ENCODE measurements around the gene PCDHGA12. TPM values are rescaled to one million over a fixed set of nuclear protein-coding genes. Genes with fewer than 3 reads are reported as not detected.
A peak's percentile ranks its signal among the peaks of the same experiment; 100 is the strongest.

Gene PCDHGA12
- total and polyA plus RNA-seq, 10 of the 15 experiments (the other 5 are each of a cell fraction or from before 2014, with no cell fraction given) = 0.04 to 0.79 (median 0.36) TPM; not detected in 2

GRCh38 chr5:141475625-141476131 lies 45.4 kb downstream of the PCDHGA12 start, which contains the start of gene PCDHGC3 (continued):
- TF ChIP-seq TCF7 (IDR thresholded peaks at IDR 0.05; ENCODE audit: borderline replicate concordance) = no peak
- no peak for TF ChIP-seq POLR2A (IDR thresholded peaks at IDR 0.05; ENCODE audit: low read depth, low read length)
- TF ChIP-seq CHD1 (IDR thresholded peaks at IDR 0.05; ENCODE audit: low read depth, low read length) = no peak
- TF ChIP-seq E2F4 (IDR thresholded peaks at IDR 0.05; ENCODE audit: low read depth, low read length) = no peak
- TF ChIP-seq KDM1A (IDR thresholded peaks at IDR 0.05; ENCODE audit: borderline replicate concordance) = no peak
- no peak for TF ChIP-seq RUNX3 (IDR thresholded peaks at IDR 0.05; ENCODE audit: low read length)
- no peak for TF ChIP-seq EP300 (IDR thresholded peaks at IDR 0.05; ENCODE audit: borderline replicate concordance in 1 of 2, control insufficient read depth in 1 of 2, low read depth in 2 of 2, low read length in 2 of 2)
- no peak for TF ChIP-seq HDAC2 (IDR thresholded peaks at IDR 0.05)
- no peak for TF ChIP-seq HDAC6 (IDR thresholded peaks at IDR 0.05; ENCODE audit: unreplicated experiment)
- TF ChIP-seq TCF3 (IDR thresholded peaks at IDR 0.05; ENCODE audit: borderline replicate concordance, insufficient read depth, low read depth, low read length) = no peak
- TF ChIP-seq, protein P1, sequence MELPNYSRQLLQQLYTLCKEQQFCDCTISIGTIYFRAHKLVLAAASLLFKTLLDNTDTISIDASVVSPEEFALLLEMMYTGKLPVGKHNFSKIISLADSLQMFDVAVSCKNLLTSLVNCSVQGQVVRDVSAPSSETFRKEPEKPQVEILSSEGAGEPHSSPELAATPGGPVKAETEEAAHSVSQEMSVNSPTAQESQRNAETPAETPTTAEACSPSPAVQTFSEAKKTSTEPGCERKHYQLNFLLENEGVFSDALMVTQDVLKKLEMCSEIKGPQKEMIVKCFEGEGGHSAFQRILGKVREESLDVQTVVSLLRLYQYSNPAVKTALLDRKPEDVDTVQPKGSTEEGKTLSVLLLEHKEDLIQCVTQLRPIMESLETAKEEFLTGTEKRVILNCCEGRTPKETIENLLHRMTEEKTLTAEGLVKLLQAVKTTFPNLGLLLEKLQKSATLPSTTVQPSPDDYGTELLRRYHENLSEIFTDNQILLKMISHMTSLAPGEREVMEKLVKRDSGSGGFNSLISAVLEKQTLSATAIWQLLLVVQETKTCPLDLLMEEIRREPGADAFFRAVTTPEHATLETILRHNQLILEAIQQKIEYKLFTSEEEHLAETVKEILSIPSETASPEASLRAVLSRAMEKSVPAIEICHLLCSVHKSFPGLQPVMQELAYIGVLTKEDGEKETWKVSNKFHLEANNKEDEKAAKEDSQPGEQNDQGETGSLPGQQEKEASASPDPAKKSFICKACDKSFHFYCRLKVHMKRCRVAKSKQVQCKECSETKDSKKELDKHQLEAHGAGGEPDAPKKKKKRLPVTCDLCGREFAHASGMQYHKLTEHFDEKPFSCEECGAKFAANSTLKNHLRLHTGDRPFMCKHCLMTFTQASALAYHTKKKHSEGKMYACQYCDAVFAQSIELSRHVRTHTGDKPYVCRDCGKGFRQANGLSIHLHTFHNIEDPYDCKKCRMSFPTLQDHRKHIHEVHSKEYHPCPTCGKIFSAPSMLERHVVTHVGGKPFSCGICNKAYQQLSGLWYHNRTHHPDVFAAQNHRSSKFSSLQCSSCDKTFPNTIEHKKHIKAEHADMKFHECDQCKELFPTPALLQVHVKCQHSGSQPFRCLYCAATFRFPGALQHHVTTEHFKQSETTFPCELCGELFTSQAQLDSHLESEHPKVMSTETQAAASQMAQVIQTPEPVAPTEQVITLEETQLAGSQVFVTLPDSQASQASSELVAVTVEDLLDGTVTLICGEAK (IDR thresholded peaks at IDR 0.05; ENCODE audit: borderline replicate concordance) = no peak
- no peak; the same call in 1 of the 2 replicates for TF ChIP-seq SMARCA5 (IDR thresholded peaks at IDR 0.05)
- TF ChIP-seq, protein P2, sequence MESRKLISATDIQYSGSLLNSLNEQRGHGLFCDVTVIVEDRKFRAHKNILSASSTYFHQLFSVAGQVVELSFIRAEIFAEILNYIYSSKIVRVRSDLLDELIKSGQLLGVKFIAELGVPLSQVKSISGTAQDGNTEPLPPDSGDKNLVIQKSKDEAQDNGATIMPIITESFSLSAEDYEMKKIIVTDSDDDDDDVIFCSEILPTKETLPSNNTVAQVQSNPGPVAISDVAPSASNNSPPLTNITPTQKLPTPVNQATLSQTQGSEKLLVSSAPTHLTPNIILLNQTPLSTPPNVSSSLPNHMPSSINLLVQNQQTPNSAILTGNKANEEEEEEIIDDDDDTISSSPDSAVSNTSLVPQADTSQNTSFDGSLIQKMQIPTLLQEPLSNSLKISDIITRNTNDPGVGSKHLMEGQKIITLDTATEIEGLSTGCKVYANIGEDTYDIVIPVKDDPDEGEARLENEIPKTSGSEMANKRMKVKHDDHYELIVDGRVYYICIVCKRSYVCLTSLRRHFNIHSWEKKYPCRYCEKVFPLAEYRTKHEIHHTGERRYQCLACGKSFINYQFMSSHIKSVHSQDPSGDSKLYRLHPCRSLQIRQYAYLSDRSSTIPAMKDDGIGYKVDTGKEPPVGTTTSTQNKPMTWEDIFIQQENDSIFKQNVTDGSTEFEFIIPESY (IDR thresholded peaks at IDR 0.05) = no peak
- no peak for TF ChIP-seq BMI1 (IDR thresholded peaks at IDR 0.05; ENCODE audit: borderline replicate concordance)
- TF ChIP-seq RCOR1 (conservative IDR thresholded peaks at IDR 0.05; ENCODE audit: low read depth, low read length) = no peak
- TF ChIP-seq FOS (IDR thresholded peaks at IDR 0.05; ENCODE audit: borderline replicate concordance, extremely low read depth, insufficient read length) = no peak
- TF ChIP-seq SMC3 (IDR thresholded peaks at IDR 0.05; ENCODE audit: borderline replicate concordance, low read length) = peak; percentile 79
- no peak for TF ChIP-seq SUPT20H (IDR thresholded peaks at IDR 0.05; ENCODE audit: borderline replicate concordance, control insufficient read depth, low read depth, low read length)
- no peak for TF ChIP-seq ESRRA (IDR thresholded peaks at IDR 0.05; ENCODE audit: low read length)
- TF ChIP-seq REST (IDR thresholded peaks at IDR 0.05; ENCODE audit: low read depth, low read length) = no peak

Measured in GM12878 (cell line).